Left ventricle myocardium inferior (tissue), 1 donor: ENCODE measurements around the gene ARL4A. TPM values are rescaled to one million over a fixed set of nuclear protein-coding genes. Genes with fewer than 3 reads are reported as not detected.
"Not testable (repeated sequence)": the region's sequence is repeated elsewhere in the genome, so short reads cannot be mapped to it uniquely, and the experiment has no call there.

ENCODE experiments used
- DNase-seq: peaks from one replicate; pipeline ENCODE4 v3.0.0-alpha.2; 2020
- H3K27ac ChIP-seq: fragments of 200-600 bp; replicated peaks from 2 replicates; pipeline ENCODE4 v1.8.0; 2021
- H3K27me3 ChIP-seq: fragments of 200-600 bp; 2 replicates; pipeline ENCODE4 v1.8.0; 2021; ENCODE audit warnings: low read depth
- H3K36me3 ChIP-seq: fragments of 200-600 bp; 2 replicates; pipeline ENCODE4 v1.8.0; 2021
- H3K4me1 ChIP-seq: fragments of 200-600 bp; 2 replicates; pipeline ENCODE4 v1.8.0; 2021
- H3K4me3 ChIP-seq: fragments of 200-600 bp; 2 replicates; pipeline ENCODE4 v1.8.0; 2021; ENCODE audit warnings: mild to moderate bottlenecking, moderate library complexity
- H3K9me3 ChIP-seq: fragments of 200-600 bp; replicated peaks from 2 replicates; pipeline ENCODE4 v1.8.0; 2021
- intact Hi-C: fragments of 100-400 bp; cut with micrococcal nuclease; formaldehyde crosslinking; loops from one replicate; pipeline ENCODE4 v1.11.0; 2022
- total RNA-seq: library from RNA; stranded (reverse); fragmentation: NEBNext Ultra II Directional; extraction: Animal tissue kit (Norgen Biotek cat#: 25700); gene quantifications from one replicate; pipeline ENCODE4 v1.2.1, GENCODE V29; 2021
- TF ChIP-seq, protein P1 (sequence below): fragments of 200-600 bp; IDR thresholded peaks from 2 replicates; pipeline ENCODE4 v1.8.0; 2021; ENCODE audit warnings: antibody characterized with exemption, mild to moderate bottlenecking, borderline replicate concordance
- donor health status: DM: no; HTN: yes; CAD: no; lungs with severe emphysema.

Gene ARL4A
- total RNA-seq, 1 donor from 2014 or later = 11.5 TPM

DNA sequence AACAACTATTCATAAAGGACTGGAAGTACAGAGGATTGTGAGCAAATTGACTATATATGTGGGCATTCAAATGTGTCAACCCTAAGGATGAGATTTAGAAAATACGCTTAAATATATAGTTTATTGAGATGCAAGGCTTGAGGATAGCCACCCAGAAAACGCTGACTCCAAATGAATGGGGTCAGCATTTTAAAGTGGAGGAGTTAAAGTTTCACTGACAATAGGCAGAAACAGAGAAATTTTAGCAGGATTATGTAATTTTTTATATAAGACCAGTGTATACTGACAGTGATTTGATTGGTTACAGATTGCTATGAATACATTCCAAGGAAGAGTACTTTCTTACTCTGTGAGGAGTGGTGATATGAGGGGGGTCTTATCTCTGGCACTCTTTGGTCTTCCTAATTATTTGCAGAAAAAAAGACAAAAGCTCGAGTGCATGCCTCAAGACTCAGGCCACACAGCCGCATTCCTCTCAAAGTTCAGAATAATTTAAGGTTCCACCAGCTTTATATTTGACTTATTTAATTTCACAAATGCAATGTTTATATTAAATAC is 38.6 kb upstream of the ARL4A start:
- H3K9me3 ChIP-seq = no peaks in the 10 kb centered on the region
- intact Hi-C loops = no loop called here
- no peak for DNase-seq
- H3K4me3 ChIP-seq = no peak overlapping the region
- no peaks in the 10 kb centered on the region for H3K36me3 ChIP-seq
- no peak overlapping the region for H3K27ac ChIP-seq
- TF ChIP-seq, protein P1, sequence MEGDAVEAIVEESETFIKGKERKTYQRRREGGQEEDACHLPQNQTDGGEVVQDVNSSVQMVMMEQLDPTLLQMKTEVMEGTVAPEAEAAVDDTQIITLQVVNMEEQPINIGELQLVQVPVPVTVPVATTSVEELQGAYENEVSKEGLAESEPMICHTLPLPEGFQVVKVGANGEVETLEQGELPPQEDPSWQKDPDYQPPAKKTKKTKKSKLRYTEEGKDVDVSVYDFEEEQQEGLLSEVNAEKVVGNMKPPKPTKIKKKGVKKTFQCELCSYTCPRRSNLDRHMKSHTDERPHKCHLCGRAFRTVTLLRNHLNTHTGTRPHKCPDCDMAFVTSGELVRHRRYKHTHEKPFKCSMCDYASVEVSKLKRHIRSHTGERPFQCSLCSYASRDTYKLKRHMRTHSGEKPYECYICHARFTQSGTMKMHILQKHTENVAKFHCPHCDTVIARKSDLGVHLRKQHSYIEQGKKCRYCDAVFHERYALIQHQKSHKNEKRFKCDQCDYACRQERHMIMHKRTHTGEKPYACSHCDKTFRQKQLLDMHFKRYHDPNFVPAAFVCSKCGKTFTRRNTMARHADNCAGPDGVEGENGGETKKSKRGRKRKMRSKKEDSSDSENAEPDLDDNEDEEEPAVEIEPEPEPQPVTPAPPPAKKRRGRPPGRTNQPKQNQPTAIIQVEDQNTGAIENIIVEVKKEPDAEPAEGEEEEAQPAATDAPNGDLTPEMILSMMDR = no peak
- no peaks in the 10 kb centered on the region for H3K4me1 ChIP-seq
- no peaks in the 10 kb centered on the region for H3K27me3 ChIP-seq

DNA sequence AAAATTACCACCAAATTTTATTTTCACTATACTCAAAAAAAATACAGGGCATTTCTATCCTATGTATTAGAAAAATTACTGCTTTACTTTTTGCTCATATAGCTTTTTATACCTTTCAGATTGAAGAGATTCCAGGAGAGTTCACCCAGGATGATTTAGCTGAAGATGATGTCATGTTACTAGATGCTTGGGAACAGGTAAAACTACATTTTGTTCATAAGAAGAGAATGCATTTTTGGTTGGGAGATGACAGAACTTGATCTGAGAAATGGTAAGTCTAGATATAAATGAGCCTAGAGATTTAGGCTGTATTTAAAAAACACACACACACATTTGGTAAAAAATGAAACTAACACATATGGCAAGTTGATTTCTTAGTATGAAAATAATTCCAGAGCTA is 38.1 kb upstream of the ARL4A start:
- TF ChIP-seq, protein P1 = no peak
- no peak for DNase-seq
- Histone ChIP-seq H3K27me3 (no peaks in the 10 kb centered on the region), H3K4me3 (no peak overlapping the region), H3K27ac (no peak overlapping the region), H3K4me1 (no peaks in the 10 kb centered on the region), H3K36me3 (no peaks in the 10 kb centered on the region), H3K9me3 (no peaks in the 10 kb centered on the region)
- intact Hi-C loops = no loop called here

DNA sequence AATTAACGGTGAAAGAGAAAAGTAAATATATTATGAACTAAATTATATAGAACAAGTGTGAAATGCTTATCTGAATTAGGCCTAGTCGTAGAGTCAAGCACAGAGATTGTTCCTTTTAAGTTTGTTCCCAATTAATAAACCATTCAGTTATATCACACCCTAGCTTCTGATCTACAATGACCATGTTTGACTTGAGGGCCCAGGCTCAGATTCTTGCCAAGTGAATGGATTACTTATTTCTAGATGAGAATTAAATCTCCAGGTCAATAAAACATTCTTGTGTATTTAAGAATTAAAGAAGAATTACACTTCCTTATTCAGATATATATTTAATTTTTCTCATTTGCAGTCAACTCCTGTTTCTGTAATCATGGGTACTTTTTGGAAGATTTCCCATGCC is 37.4 kb upstream of the ARL4A start:
- no peaks in the 10 kb centered on the region for H3K36me3 ChIP-seq
- H3K27me3 ChIP-seq = no peaks in the 10 kb centered on the region
- no peak overlapping the region for H3K27ac ChIP-seq
- H3K9me3 ChIP-seq = no peaks in the 10 kb centered on the region
- intact Hi-C loops = no loop called here
- H3K4me3 ChIP-seq = no peak overlapping the region
- TF ChIP-seq, protein P1 = no peak
- no peaks in the 10 kb centered on the region for H3K4me1 ChIP-seq
- no peak for DNase-seq

DNA sequence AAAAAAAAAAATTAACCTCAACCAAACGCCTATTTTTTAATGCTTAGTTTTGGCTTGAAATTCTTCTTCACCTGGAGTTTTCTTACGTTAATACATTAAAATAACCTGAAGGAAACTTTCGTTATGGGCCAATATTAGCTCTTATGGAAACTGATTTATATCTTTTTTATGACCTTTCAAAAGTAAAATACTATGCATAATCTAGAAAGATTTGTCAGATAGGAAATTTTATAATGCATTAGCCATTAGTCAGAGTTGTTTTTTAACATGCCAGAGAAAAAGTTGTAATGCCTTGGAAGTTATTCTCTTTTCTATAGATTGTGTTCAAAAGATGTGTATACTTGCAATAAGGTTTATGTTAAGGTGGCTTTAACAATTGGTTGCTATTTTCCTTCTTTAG is 34.3 kb upstream of the ARL4A start:
- no peak overlapping the region for H3K4me3 ChIP-seq
- H3K36me3 ChIP-seq = no peaks in the 10 kb centered on the region
- no peak for DNase-seq
- H3K9me3 ChIP-seq = no peaks in the 10 kb centered on the region
- no peaks in the 10 kb centered on the region for H3K4me1 ChIP-seq
- no peaks in the 10 kb centered on the region for H3K27me3 ChIP-seq
- TF ChIP-seq, protein P1 = no peak
- no peak overlapping the region for H3K27ac ChIP-seq
- intact Hi-C loops = no loop called here

DNA sequence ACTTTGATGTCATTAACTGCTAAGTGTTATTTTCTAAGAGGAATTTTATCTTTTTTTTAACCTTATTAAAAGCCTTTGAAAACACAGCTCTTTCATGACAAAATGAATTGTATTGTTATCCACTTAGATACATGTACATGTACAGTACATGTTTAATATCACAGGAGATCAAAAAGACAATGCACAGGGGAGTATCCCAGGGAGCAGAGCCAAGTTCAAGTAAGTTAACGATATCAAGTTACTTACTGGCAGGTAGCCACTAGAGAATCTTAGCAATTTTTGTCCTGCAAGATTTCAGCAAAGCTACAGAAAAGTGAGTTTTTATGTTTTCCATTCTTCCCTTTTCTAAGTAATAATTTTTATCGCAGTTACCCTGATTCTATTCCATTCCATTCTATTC is 33.9 kb upstream of the ARL4A start:
- TF ChIP-seq, protein P1 = no peak
- intact Hi-C loops = no loop called here
- Histone ChIP-seq H3K27ac (no peak overlapping the region), H3K9me3 (no peaks in the 10 kb centered on the region), H3K4me3 (no peak overlapping the region), H3K36me3 (no peaks in the 10 kb centered on the region), H3K27me3 (no peaks in the 10 kb centered on the region), H3K4me1 (no peaks in the 10 kb centered on the region)
- DNase-seq = no peak

DNA sequence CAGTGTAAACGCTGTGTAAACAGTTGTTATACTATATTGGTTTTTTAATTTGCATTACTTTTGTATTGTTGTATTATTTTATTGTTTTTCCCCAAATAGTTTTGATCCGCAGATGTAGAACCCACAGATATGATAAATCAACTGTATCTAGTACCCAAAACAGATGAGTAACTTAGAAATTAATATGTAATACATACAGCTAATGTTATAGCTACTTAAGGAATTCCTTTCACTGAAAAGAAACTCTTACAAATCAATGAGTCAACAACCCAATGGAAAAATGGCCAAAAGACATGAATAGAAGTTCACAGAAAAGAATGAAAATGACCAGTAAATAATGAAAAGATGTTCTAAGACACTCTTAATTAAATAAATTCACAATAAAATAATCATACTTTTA is 32.3 kb upstream of the ARL4A start:
- no peak overlapping the region for H3K4me3 ChIP-seq
- TF ChIP-seq, protein P1 = no peak
- H3K9me3 ChIP-seq = no peaks in the 10 kb centered on the region
- intact Hi-C loops = no loop called here
- DNase-seq = no peak
- no peaks in the 10 kb centered on the region for H3K36me3 ChIP-seq
- H3K4me1 ChIP-seq = no peaks in the 10 kb centered on the region
- no peak overlapping the region for H3K27ac ChIP-seq
- no peaks in the 10 kb centered on the region for H3K27me3 ChIP-seq

DNA sequence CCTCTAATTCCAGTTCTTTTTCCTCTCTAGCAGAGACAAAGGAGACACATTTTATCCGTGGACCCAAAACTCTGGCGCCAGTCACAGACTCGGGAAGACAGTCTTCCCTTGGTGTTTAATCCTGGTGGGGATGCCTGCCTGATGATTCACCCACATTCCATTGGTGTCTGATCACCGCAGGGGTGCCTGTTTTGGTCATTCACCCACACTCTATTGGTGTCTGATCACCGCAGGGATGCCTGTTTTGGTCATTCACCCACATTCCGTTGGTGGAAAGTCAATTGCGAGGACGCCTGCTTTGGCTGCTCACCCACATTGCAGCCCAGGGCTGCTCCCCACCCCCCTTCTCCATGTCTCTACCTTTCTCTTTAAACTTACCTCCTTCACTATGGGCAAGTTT is 27.0 kb upstream of the ARL4A start:
- H3K4me1 ChIP-seq, H3K27ac ChIP-seq, H3K9me3 ChIP-seq, H3K36me3 ChIP-seq, intact Hi-C loops, DNase-seq, H3K4me3 ChIP-seq, H3K27me3 ChIP-seq: not testable (repeated sequence)

DNA sequence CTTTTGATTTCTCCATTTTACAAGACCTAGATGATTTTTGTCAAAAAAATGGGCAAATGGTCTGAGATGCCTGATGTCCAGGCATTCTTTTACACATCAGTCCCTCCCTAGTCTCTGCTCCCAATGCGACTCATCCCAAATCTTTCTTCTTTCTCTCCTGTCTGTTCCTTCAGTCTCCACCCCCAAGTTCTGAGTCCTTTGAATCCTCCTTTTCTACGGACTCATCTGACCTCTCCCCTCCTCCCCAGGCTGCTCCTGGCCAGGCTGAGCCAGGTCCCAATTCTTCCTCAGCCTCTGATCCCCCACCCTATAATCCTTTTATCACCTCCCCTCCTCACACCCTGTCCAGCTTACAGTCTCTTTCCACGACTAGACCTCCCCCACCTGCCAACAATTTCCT is 26.4 kb upstream of the ARL4A start:
- DNase-seq, H3K27ac ChIP-seq, intact Hi-C loops, H3K36me3 ChIP-seq, H3K9me3 ChIP-seq, H3K4me1 ChIP-seq, H3K4me3 ChIP-seq, H3K27me3 ChIP-seq: not testable (repeated sequence)
